Aorta (tissue), 5 donors: Measurements from ENCODE around the gene ALKBH4. TPM values are rescaled to one million over a fixed set of nuclear protein-coding genes. Genes with fewer than 3 reads are reported as not detected.

Experiments
- ATAC-seq: fragments of 200-7000 bp; cut with Tn5 transposase; one replicate; pipeline ENCODE4 v1.9.1; 2022; ENCODE audit warnings: moderate library complexity; ENCODE audit not compliant: low FRiP score
- DNase-seq, 2 donors: peaks; one replicate each; pipeline ENCODE4 v3.0.0-alpha.2; 2020
- H3K27ac ChIP-seq, 2 donors: one replicate each; pipeline ENCODE4 v1.5.1; 2013; ENCODE audit warnings: low read length in 2 of 2, mild to moderate bottlenecking in 2 of 2, moderate library complexity in 2 of 2, control low read depth in 1 of 2, inconsistent platforms in 1 of 2, low read depth in 1 of 2
- H3K27me3 ChIP-seq, 2 donors: one replicate each; pipeline ENCODE4 v1.6.1; 2013; ENCODE audit warnings: control low read depth in 1 of 2, low read length in 1 of 2, mild to moderate bottlenecking in 1 of 2, moderate library complexity in 1 of 2; ENCODE audit not compliant: insufficient read depth in 2 of 2, control insufficient read depth in 1 of 2
- H3K36me3 ChIP-seq, 2 donors: one replicate each; pipeline ENCODE4 v1.6.1; 2013; ENCODE audit warnings: control low read depth in 1 of 2, low read length in 1 of 2, mild to moderate bottlenecking in 1 of 2; ENCODE audit not compliant: insufficient read depth in 2 of 2, control insufficient read depth in 1 of 2
- H3K4me1 ChIP-seq, 2 donors: one replicate each; pipeline ENCODE4 v1.6.1; 2013; ENCODE audit warnings: low read length in 2 of 2, control low read depth in 1 of 2, mild to moderate bottlenecking in 1 of 2, moderate library complexity in 1 of 2; ENCODE audit not compliant: insufficient read depth in 2 of 2, control insufficient read depth in 1 of 2
- H3K4me3 ChIP-seq, 2 donors: one replicate each; pipeline ENCODE4 v1.5.1; 2013; ENCODE audit warnings: low read length in 2 of 2, control low read depth in 1 of 2, mild to moderate bottlenecking in 1 of 2
- H3K9me3 ChIP-seq: one replicate; pipeline ENCODE4 v1.6.1; 2013; ENCODE audit warnings: mild to moderate bottlenecking, low read length; ENCODE audit not compliant: control insufficient read depth
- WGBS, 2 donors: extraction: QIAGEN DNeasy Blood & Tissue Kit; methylation state at CpG; one replicate each; pipeline ENCODE4 v1.1.7; 2013; 5-methylcytosine and 5-hydroxymethylcytosine counted together
- intact Hi-C, 2 donors: fragments of 100-400 bp; cut with DNase I; formaldehyde crosslinking; loops; one replicate each; pipeline versions ENCODE4 v1.14.2 to v1.15.0; 2022
- polyA plus RNA-seq, 2 donors: library from polyadenylated mRNA; stranded (reverse); fragments of 200-250 nt; gene quantifications; one replicate each; pipeline ENCODE4 v1.2.3, GENCODE V29; 2013
- total RNA-seq, 2 donors: library from RNA; stranded (reverse); fragmentation: NEBNext Ultra II Directional; extraction: Animal tissue kit (Norgen Biotek cat#: 25700); gene quantifications; one replicate each; pipeline ENCODE4 v1.2.1, GENCODE V29; 2021
- donor health status: healthy with polysubstance abuse.
- donor health status: Bipolar disorder and iron deficiency.
- donor health status: DM: no; HTN: no; CAD: no.
- donor health status: DM: no; HTN: no; CAD: no.
- donor health status: DM: yes; HTN: yes; CAD: no.

Gene ALKBH4
- total and polyA plus RNA-seq, 4 donors: 6.1 to 10.2 (median 8.9) TPM

- no peak overlapping the region for H3K4me3 ChIP-seq
Observed at GRCh38 chr7:102451371-102452054, 13.2 kb downstream of the ALKBH4 start.

GRCh38 chr7:102450242-102450641 lies 14.4 kb downstream of the ALKBH4 start:
- Histone ChIP-seq H3K36me3 (no peaks in the 10 kb centered on the region), H3K27me3 (no peaks in the 10 kb centered on the region), H3K4me1 (no peaks in the 10 kb centered on the region), H3K9me3 (no peaks in the 10 kb centered on the region), H3K27ac (no peak overlapping the region), H3K4me3 (no peak overlapping the region)
- DNase-seq: no peak
- intact Hi-C loops: no loop called here
- WGBS, 2 donors: 78 to 79% methylated on average over 6 of the region's 6 CpGs
- ATAC-seq: no peak

More at GRCh38 chr7:102451371-102452054, 13.2 kb downstream of the ALKBH4 start:
- no peak overlapping the region for H3K27ac ChIP-seq
- intact Hi-C loops: no loop called here
- no peak for DNase-seq
- H3K36me3 ChIP-seq: no peaks in the 10 kb centered on the region
- no peak for ATAC-seq
- H3K4me1 ChIP-seq: no peaks in the 10 kb centered on the region
- H3K27me3 ChIP-seq: no peaks in the 10 kb centered on the region
- H3K9me3 ChIP-seq: no peaks in the 10 kb centered on the region
- 56 to 64% methylated on average over 23 of the region's 23 CpGs for WGBS, 2 donors

GRCh38 chr7:102449136-102449535 lies 15.5 kb downstream of the ALKBH4 start:
- Histone ChIP-seq H3K36me3 (no peaks in the 10 kb centered on the region), H3K9me3 (no peaks in the 10 kb centered on the region), H3K27me3 (no peaks in the 10 kb centered on the region), H3K27ac (no peak overlapping the region), H3K4me3 (no peak overlapping the region), H3K4me1 (no peaks in the 10 kb centered on the region)
- no peak for DNase-seq
- intact Hi-C loops: no loop called here
- no peak for ATAC-seq
- WGBS, 2 donors: 96 to 97% methylated on average over 15 of the region's 15 CpGs

GRCh38 chr7:102447311-102447710 lies 17.4 kb downstream of the ALKBH4 start:
- DNase-seq (no peak), ATAC-seq (no peak)
- Histone ChIP-seq H3K4me1 (no peaks in the 10 kb centered on the region), H3K4me3 (no peak overlapping the region), H3K9me3 (no peaks in the 10 kb centered on the region), H3K36me3 (no peaks in the 10 kb centered on the region), H3K27ac (no peak overlapping the region), H3K27me3 (no peaks in the 10 kb centered on the region)
- intact Hi-C loops: no loop called here
- WGBS, 2 donors: 89 to 90% methylated on average over 14 of the region's 14 CpGs

- 95 to 96% methylated on average over 41 of the region's 41 CpGs for WGBS, 2 donors
- no peaks in the 10 kb centered on the region for H3K4me1 ChIP-seq
- ATAC-seq: peak; percentile 37
- H3K27me3 ChIP-seq: no peaks in the 10 kb centered on the region
- DNase-seq: no peak
- H3K9me3 ChIP-seq: no peaks in the 10 kb centered on the region
- no peak overlapping the region for H3K27ac ChIP-seq
- intact Hi-C loops: no loop called here
- no peak overlapping the region for H3K4me3 ChIP-seq
- H3K36me3 ChIP-seq: no peaks in the 10 kb centered on the region
Observed at GRCh38 chr7:102446387-102447156, 18.1 kb downstream of the ALKBH4 start.

- no peaks in the 10 kb centered on the region for H3K9me3 ChIP-seq
- H3K27me3 ChIP-seq: no peaks in the 10 kb centered on the region
- no peak overlapping the region for H3K4me3 ChIP-seq
- no peaks in the 10 kb centered on the region for H3K36me3 ChIP-seq
- no peaks in the 10 kb centered on the region for H3K4me1 ChIP-seq
- 67 to 79% methylated on average over 2 of the region's 2 CpGs for WGBS, 2 donors
- no peak overlapping the region for H3K27ac ChIP-seq
- DNase-seq (no peak), ATAC-seq (no peak)
- intact Hi-C loops: no loop called here
Observed at GRCh38 chr7:102445674-102446071, 19.0 kb downstream of the ALKBH4 start.

GRCh38 chr7:102444961-102445673 lies 19.5 kb downstream of the ALKBH4 start:
- Histone ChIP-seq H3K9me3 (no peaks in the 10 kb centered on the region), H3K27ac (no peak overlapping the region), H3K4me3 (no peak overlapping the region), H3K27me3 (no peaks in the 10 kb centered on the region), H3K4me1 (no peaks in the 10 kb centered on the region), H3K36me3 (no peaks in the 10 kb centered on the region)
- 91 to 95% methylated on average over 17 of the region's 17 CpGs for WGBS, 2 donors
- intact Hi-C loops: no loop called here
- no peak for ATAC-seq
- no peak for DNase-seq

- no peaks in the 10 kb centered on the region for H3K27me3 ChIP-seq
- no peaks in the 10 kb centered on the region for H3K9me3 ChIP-seq
- no peak overlapping the region for H3K4me3 ChIP-seq
- ATAC-seq (no peak), DNase-seq (no peak)
- 81 to 85% methylated on average over 17 of the region's 17 CpGs for WGBS, 2 donors
- H3K27ac ChIP-seq: no peak overlapping the region
- intact Hi-C loops: no loop called here
- no peaks in the 10 kb centered on the region for H3K36me3 ChIP-seq
- no peaks in the 10 kb centered on the region for H3K4me1 ChIP-seq
Observed at GRCh38 chr7:102439963-102440795, 24.5 kb downstream of the ALKBH4 start.
